Measurements from ENCODE around the gene TAS1R1. TPM values are rescaled to one million over a fixed set of nuclear protein-coding genes. Genes with fewer than 3 reads are reported as not detected.

TAS1R1 gene
- total and polyA plus RNA-seq, 10 of the 15 experiments (the other 5 are each of a cell fraction or from before 2014, with no cell fraction given) = 0.03 to 0.06 (median 0.04) TPM; not detected in 7

DNA sequence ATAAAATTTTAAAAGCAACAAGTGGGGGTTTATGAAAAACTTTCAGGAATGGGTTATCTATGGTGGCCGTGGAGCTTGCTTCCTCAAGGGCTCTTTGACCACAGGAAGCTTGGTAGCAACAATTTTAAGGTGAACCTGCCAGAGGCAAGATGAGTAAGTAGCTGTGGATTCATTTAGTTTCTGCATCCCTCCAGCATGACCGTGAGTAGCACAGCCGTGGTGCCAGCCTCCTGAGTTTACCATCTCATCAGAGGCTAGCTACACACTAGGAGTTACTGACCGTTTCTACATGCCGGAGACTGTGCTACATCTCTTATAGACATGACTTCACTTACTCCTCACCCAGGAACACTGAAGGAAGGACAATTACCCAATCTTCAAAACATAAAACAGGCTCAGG lies 33.6 kb upstream of the TAS1R1 start:
- H2AFZ ChIP-seq (ENCODE audit: control insufficient read depth, low read depth, low read length) = no peak overlapping the region
- WGBS (ENCODE audit: insufficient coverage, insufficient replicate concordance, low lambda C conversion rate, missing lambda C conversion rate) = 43% methylated on average over 5 of the region's 5 CpGs
- peak; percentile 31 for FAIRE-seq
- RAD21 ChIA-PET (ENCODE audit: unreplicated experiment) = no interaction called here
- H3K27ac ChIP-seq (ENCODE audit: control insufficient read depth, insufficient read depth) = no peak overlapping the region
- no peak overlapping the region for H3K4me2 ChIP-seq (ENCODE audit: control insufficient read depth, insufficient read depth)
- H3K9ac ChIP-seq (ENCODE audit: control insufficient read depth, insufficient read depth, low read length) = no peak overlapping the region
- intact Hi-C loops (cut with micrococcal nuclease; ENCODE audit: unreplicated experiment) (no loop called here), in situ Hi-C loops (cut with MboI) (no loop called here)
- DNase-seq (ENCODE audit: low read depth, low spot score) = no peak
- H3K27me3 ChIP-seq (replicated peaks in 1 of 2; ENCODE audit: control insufficient read depth in 2 of 2, insufficient read depth in 2 of 2, low read length in 1 of 2) = no peaks in the 10 kb centered on the region
- H3K9me3 ChIP-seq (replicated peaks; ENCODE audit: control insufficient read depth, insufficient read depth, low read length) = no peaks in the 10 kb centered on the region
- no peaks in the 10 kb centered on the region for H3K4me1 ChIP-seq (ENCODE audit: control insufficient read depth, insufficient read depth, low read length)
- no peak for ATAC-seq
- TSS peak; percentile 56 for BruUV-seq (replicated peaks)
- H3K79me2 ChIP-seq (ENCODE audit: control insufficient read depth, insufficient read depth, low read length) = no peaks in the 10 kb centered on the region
- no peaks in the 10 kb centered on the region for H4K20me1 ChIP-seq (ENCODE audit: control insufficient read depth, insufficient read depth)
- POLR2A ChIA-PET = interaction anchor here (0.8 kb wide), 1 partner anchor 19 kb away, joined by 3 read pairs; no protein-coding TSS in a partner anchor
- H3K36me3 ChIP-seq (ENCODE audit: control insufficient read depth in 2 of 2, insufficient read depth in 2 of 2, low read length in 1 of 2) = peaks cover 7 to 12% of the 10 kb centered on the region in 2 experiments; a peak in 3 of 4 replicates
- CTCF ChIA-PET = interaction anchor here (1.1 to 5.0 kb wide), 8 partner anchors 9 to 125 kb away, joined by 3 to 24 read pairs (median 4); partner anchors contain the start of gene PLEKHG5
- SMC1A ChIA-PET (ENCODE audit: uncharacterized antibody, unreplicated experiment) = no interaction called here
- no peak overlapping the region for H3K4me3 ChIP-seq
- TF ChIP-seq, protein P1, sequence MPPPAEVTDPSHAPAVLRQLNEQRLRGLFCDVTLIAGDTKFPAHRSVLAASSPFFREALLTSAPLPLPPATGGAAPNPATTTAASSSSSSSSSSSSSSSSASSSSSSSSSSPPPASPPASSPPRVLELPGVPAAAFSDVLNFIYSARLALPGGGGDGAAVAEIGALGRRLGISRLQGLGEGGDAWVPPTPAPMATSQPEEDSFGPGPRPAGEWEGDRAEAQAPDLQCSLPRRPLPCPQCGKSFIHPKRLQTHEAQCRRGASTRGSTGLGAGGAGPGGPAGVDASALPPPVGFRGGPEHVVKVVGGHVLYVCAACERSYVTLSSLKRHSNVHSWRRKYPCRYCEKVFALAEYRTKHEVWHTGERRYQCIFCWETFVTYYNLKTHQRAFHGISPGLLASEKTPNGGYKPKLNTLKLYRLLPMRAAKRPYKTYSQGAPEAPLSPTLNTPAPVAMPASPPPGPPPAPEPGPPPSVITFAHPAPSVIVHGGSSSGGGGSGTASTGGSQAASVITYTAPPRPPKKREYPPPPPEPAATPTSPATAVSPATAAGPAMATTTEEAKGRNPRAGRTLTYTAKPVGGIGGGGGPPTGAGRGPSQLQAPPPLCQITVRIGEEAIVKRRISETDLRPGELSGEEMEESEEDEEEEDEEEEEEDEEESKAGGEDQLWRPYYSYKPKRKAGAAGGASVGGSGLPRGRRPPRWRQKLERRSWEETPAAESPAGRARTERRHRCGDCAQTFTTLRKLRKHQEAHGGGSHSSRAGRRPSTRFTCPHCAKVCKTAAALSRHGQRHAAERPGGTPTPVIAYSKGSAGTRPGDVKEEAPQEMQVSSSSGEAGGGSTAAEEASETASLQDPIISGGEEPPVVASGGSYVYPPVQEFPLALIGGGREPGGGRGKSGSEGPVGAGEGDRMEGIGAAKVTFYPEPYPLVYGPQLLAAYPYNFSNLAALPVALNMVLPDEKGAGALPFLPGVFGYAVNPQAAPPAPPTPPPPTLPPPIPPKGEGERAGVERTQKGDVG (CRISPR knock-in tag; IDR thresholded peaks at IDR 0.05) = no peak
- TF ChIP-seq, protein P2, sequence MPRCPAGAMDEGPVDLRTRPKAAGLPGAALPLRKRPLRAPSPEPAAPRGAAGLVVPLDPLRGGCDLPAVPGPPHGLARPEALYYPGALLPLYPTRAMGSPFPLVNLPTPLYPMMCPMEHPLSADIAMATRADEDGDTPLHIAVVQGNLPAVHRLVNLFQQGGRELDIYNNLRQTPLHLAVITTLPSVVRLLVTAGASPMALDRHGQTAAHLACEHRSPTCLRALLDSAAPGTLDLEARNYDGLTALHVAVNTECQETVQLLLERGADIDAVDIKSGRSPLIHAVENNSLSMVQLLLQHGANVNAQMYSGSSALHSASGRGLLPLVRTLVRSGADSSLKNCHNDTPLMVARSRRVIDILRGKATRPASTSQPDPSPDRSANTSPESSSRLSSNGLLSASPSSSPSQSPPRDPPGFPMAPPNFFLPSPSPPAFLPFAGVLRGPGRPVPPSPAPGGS (IDR thresholded peaks at IDR 0.05; ENCODE audit: borderline replicate concordance, insufficient read depth, low read depth, low read length, poor library complexity, severe bottlenecking) = no peak
- TF ChIP-seq REST (IDR thresholded peaks at IDR 0.05; ENCODE audit: low read depth, low read length) (no peak), CTCF (IDR thresholded peaks at IDR 0.05 in 2 of 3, conservative IDR thresholded peaks at IDR 0.05 in 1 of 3; ENCODE audit: control insufficient read depth in 2 of 3, extremely low read depth in 1 of 3, insufficient read depth in 1 of 3, low read depth in 3 of 3, low read length in 3 of 3) (no peak), RB1 (IDR thresholded peaks at IDR 0.05; ENCODE audit: borderline replicate concordance) (no peak), IKZF1 (conservative IDR thresholded peaks at IDR 0.05) (no peak), CEBPB (IDR thresholded peaks at IDR 0.05; ENCODE audit: borderline replicate concordance in 1 of 2, low read depth in 2 of 2, low read length in 2 of 2) (no peak), ZSCAN29 (IDR thresholded peaks at IDR 0.05) (no peak), MYB (IDR thresholded peaks at IDR 0.05; ENCODE audit: borderline replicate concordance, low read depth, low read length) (no peak), NFIC (IDR thresholded peaks at IDR 0.05; ENCODE audit: low read depth, low read length) (no peak), ZNF24 (IDR thresholded peaks at IDR 0.05) (no peak), ZBED1 (IDR thresholded peaks at IDR 0.05; ENCODE audit: borderline replicate concordance) (no peak), IRF4 (IDR thresholded peaks at IDR 0.05; ENCODE audit: low read depth, low read length) (no peak), CHD2 (IDR thresholded peaks at IDR 0.05; ENCODE audit: borderline replicate concordance, low read depth, low read length) (no peak)

Measured in GM12878 (cell line).